Cardiac fibroblast (primary cell): Measurements from ENCODE around the gene CEP131.
A peak's percentile ranks its signal among the peaks of the same experiment; 100 is the strongest.

Experiments
- DNase-seq, 2 donors: peaks; one replicate each; pipeline versions ENCODE4 v3.0.0 to v3.0.0-alpha.2; 2010; ENCODE audit warnings: low read depth in 2 of 2
- H3K4me3 ChIP-seq, 2 donors: replicated peaks in 1 of 2; 1 replicate in 1 of 2; 2 replicates in 1 of 2; pipeline ENCODE4 v1.5.1; 2011; ENCODE audit warnings: low read depth in 2 of 2, low read length in 2 of 2, mild to moderate bottlenecking in 2 of 2, moderate library complexity in 1 of 2
- TF ChIP-seq, protein P1 (sequence below): IDR thresholded peaks from one replicate; pipeline ENCODE4 v1.5.1; 2011; ENCODE audit warnings: low read depth, mild to moderate bottlenecking, low read length, inconsistent platforms

CEP131 gene

DNA sequence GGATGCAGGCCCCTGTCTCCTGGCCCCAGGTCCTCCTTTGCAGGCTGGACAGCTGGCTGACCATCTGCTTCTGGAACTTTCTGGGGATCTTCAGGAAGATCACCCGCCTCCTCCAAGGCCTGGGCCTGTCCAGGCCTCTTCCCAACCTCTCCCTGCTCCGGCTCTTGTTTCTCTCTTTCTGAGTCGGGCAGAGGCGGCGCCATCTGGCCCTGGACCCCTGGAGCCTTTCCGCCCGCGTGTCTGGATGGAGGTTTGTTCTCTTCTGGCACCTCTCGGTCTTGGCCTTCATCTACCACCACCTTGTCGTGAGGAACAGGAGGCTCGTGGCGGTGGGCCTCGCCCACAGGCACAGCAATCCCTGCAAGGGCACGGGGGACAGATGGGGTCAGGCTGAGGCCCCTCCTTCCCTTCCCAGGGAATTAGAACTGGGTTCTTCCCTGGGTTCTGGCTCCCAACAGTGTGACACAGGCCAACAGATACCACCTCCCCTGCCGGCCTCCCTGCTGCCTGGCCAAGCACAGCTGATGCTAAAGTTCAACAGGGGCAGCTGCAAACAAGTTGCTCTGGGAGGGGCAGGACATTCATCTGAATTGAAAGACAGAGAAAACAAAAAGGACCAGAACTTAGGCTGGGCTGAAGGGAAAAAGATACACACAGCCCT lies 29.7 kb upstream of the CEP131 start:
- TF ChIP-seq, protein P1, sequence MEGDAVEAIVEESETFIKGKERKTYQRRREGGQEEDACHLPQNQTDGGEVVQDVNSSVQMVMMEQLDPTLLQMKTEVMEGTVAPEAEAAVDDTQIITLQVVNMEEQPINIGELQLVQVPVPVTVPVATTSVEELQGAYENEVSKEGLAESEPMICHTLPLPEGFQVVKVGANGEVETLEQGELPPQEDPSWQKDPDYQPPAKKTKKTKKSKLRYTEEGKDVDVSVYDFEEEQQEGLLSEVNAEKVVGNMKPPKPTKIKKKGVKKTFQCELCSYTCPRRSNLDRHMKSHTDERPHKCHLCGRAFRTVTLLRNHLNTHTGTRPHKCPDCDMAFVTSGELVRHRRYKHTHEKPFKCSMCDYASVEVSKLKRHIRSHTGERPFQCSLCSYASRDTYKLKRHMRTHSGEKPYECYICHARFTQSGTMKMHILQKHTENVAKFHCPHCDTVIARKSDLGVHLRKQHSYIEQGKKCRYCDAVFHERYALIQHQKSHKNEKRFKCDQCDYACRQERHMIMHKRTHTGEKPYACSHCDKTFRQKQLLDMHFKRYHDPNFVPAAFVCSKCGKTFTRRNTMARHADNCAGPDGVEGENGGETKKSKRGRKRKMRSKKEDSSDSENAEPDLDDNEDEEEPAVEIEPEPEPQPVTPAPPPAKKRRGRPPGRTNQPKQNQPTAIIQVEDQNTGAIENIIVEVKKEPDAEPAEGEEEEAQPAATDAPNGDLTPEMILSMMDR = no peak
- H3K4me3 ChIP-seq = no peak overlapping the region
- no peak for DNase-seq

DNA sequence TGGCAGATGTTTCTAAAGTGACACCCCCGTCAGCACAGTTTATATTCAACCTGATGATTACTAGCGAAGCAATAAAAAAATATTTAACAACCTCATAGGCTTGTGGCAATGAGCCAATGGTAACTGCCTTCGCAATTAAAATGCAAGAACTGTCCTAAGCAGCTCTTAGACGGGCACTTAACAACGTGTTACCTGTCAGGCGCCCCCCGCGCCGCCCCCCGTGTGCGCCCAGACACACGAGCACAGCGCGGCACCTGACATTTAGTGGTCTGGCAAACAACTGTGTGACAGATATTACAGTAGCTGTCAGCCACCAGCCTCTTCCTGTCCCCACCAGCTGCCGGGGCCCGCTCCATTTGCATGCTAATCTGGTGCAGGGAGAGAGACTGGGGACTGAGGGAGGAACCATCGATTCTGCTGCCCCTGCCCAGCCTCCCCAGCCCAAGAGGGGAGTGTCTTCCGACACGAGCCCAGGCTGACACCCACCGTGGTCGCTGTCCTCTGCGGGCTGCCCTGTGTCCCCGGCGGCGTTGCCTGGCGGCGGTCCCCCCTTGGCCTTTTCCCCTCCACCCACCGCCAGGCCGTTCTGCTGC lies 29.0 kb upstream of the CEP131 start:
- H3K4me3 ChIP-seq = no peak overlapping the region
- TF ChIP-seq, protein P1 = no peak
- DNase-seq = no peak

- no peak overlapping the region for H3K4me3 ChIP-seq
- no peak for DNase-seq
- TF ChIP-seq, protein P1 = no peak
These were observed 28.4 kb upstream of the CEP131 start for GRCh38 chr17:81251094-81251708.

DNA sequence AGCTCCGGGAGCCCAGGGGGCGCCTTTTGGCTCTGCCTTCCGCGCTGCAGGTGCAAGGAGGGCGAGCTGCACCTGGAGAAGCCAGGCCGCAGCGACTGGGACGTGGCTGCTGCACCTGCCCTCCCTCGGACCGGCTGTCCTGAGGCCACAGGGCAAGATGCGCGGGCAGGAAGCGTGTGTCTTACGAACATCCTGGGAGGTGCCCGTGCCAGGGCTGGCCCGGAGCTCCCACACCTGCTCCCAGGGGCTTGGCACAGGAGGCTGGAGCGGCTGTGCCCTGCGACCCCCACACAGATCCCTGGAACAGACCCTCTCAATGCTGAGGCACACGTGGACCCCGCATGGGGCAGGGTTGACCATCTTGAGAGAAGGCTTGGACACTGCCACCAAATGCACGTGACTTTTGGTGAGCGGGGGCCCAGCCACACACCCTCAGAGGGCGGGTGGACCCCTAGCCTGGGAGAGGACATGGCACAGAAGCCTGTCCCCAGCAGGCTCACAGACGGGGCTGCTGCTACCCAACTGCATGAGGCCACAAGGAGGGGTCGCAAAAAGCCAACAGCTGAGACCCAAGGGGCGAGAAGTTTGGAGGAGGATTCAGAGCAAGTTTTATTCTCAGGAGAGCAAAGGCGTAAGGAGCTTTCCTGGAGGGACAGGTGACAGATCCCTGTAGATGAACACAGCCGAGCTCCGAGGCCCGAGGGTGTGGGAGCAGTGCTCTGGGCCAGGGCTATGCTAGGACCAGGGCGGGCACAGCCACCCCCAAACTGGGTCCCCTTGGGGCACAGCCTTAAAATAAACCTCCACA lies 27.7 kb upstream of the CEP131 start:
- TF ChIP-seq, protein P1 = no peak

GRCh38 chr17:81249223-81250040 lies 26.7 kb upstream of the CEP131 start:
- DNase-seq = peak in 1 of 2 donors; percentile 19
- TF ChIP-seq, protein P1 = no peak
- H3K4me3 ChIP-seq = no peak overlapping the region

More for the DNA sequence above, 27.7 kb upstream of the CEP131 start:
- no peak overlapping the region for H3K4me3 ChIP-seq
- DNase-seq = no peak

DNA sequence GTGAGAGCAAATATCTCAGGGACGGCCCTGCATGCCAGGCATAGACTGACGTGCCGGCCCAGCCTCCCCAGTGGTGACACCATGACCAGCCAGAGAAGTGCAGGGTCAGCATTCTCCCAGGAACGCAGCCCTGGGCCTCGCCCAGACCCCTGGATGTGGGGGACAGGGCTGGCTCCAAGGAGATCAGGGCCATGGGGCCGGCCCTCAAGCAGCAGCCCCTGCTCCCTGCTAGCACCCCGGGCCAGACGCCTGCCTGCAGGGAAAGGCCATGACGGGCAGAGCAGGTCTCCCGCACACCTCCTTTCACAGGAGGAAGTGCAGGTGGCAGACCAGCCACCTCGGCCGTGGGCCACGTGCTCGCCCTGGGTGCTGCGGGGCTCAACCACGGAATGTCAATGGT lies 25.9 kb upstream of the CEP131 start:
- TF ChIP-seq, protein P1 = no peak

More for the DNA sequence above, 25.9 kb upstream of the CEP131 start:
- DNase-seq = no peak
- H3K4me3 ChIP-seq = no peak overlapping the region
